Loucy (cell line): ENCODE results near the gene C1QL2.

Source experiments
- H2AFZ ChIP-seq: fragments of 200-600 bp; sonication (generic); 2 replicates; pipeline ENCODE4 v1.6.0; 2016; ENCODE audit warnings: antibody characterized with exemption, mild to moderate bottlenecking, low read length, moderate library complexity
- H3F3A ChIP-seq: fragments of 200-600 bp; 2 replicates; pipeline ENCODE4 v1.6.0; 2016; ENCODE audit warnings: antibody characterized with exemption, low read depth, mild to moderate bottlenecking
- H3K27me3 ChIP-seq: fragments of 200-600 bp; sonication (generic); 2 replicates; pipeline ENCODE4 v1.6.1; 2014; ENCODE audit warnings: low read length, mild to moderate bottlenecking; ENCODE audit not compliant: insufficient read depth, poor library complexity, severe bottlenecking
- H3K36me3 ChIP-seq: fragments of 200-600 bp; sonication (generic); 2 replicates; pipeline ENCODE4 v1.6.1; 2016; ENCODE audit warnings: low read length; ENCODE audit not compliant: insufficient read depth
- H3K4me1 ChIP-seq: fragments of 200-600 bp; sonication (generic); 2 replicates; pipeline ENCODE4 v1.5.1; 2014; ENCODE audit warnings: low read length, mild to moderate bottlenecking; ENCODE audit not compliant: insufficient read depth, poor library complexity, severe bottlenecking
- H3K4me2 ChIP-seq: fragments of 200-600 bp; sonication (generic); 2 replicates; pipeline ENCODE4 v1.6.0; 2014; ENCODE audit warnings: antibody characterized with exemption, low read length, low read depth, mild to moderate bottlenecking; ENCODE audit not compliant: poor library complexity, severe bottlenecking
- H3K4me3 ChIP-seq: fragments of 200-600 bp; sonication (generic); 2 replicates; pipeline ENCODE4 v1.5.1; 2014; ENCODE audit warnings: low read length, mild to moderate bottlenecking, mixed read lengths; ENCODE audit not compliant: poor library complexity, severe bottlenecking
- H3K79me2 ChIP-seq: fragments of 200-600 bp; sonication (generic); 2 replicates; pipeline ENCODE4 v1.6.1; 2014; ENCODE audit warnings: low read length; ENCODE audit not compliant: insufficient read depth
- H3K9ac ChIP-seq: fragments of 200-600 bp; sonication (generic); 2 replicates; pipeline ENCODE4 v1.6.0; 2014; ENCODE audit warnings: mild to moderate bottlenecking, low read depth, low read length, moderate library complexity; ENCODE audit not compliant: poor library complexity, severe bottlenecking
- H3K9me2 ChIP-seq: fragments of 200-600 bp; sonication (generic); replicated peaks from 2 replicates; pipeline ENCODE4 v1.6.1; 2016; ENCODE audit warnings: low read depth, low read length, mixed read lengths
- H3K9me3 ChIP-seq: fragments of 200-600 bp; sonication (generic); 2 replicates; pipeline ENCODE4 v1.6.1; 2014; ENCODE audit warnings: mild to moderate bottlenecking, antibody characterized with exemption, low read length, low read depth; ENCODE audit not compliant: insufficient read depth
- H4K20me1 ChIP-seq: fragments of 200-600 bp; sonication (generic); 2 replicates; pipeline ENCODE4 v1.6.0; 2014; ENCODE audit warnings: antibody characterized with exemption, low read length, mild to moderate bottlenecking; ENCODE audit not compliant: insufficient read depth, poor library complexity, severe bottlenecking
- CTCF ChIP-seq: fragments of 200-600 bp; sonication (generic); conservative IDR thresholded peaks from 2 replicates; pipeline ENCODE4 v1.5.1; 2014; ENCODE audit warnings: mild to moderate bottlenecking, antibody characterized with exemption, low read length
- EZH2phosphoT487 ChIP-seq: fragments of 200-600 bp; IDR thresholded peaks from 2 replicates; pipeline ENCODE4 v1.6.1; 2018; ENCODE audit warnings: antibody characterized with exemption, mild to moderate bottlenecking, moderate library complexity, borderline replicate concordance

The C1QL2 gene

GRCh38 chr2:119117408-119117807, 41.1 kb downstream of the C1QL2 start:
- Histone ChIP-seq H3F3A (no peaks in the 10 kb centered on the region), H3K27me3 (no peaks in the 10 kb centered on the region), H3K9ac (no peak overlapping the region), H3K4me2 (no peak overlapping the region), H3K4me1 (no peaks in the 10 kb centered on the region), H4K20me1 (no peaks in the 10 kb centered on the region), H3K4me3 (no peak overlapping the region), H3K36me3 (no peaks in the 10 kb centered on the region), H2AFZ (no peak overlapping the region), H3K79me2 (no peaks in the 10 kb centered on the region), H3K9me2 (no peaks in the 10 kb centered on the region), H3K9me3 (no peaks in the 10 kb centered on the region)
- no peak for TF ChIP-seq CTCF
- no peak for TF ChIP-seq EZH2phosphoT487

- no peak for TF ChIP-seq CTCF
- no peak for TF ChIP-seq EZH2phosphoT487
These were observed 41.9 kb downstream of the C1QL2 start for GRCh38 chr2:119116411-119117295.

GRCh38 chr2:119114266-119114665, 44.3 kb downstream of the C1QL2 start:
- H3K36me3 ChIP-seq: no peaks in the 10 kb centered on the region
- no peak overlapping the region for H3K4me3 ChIP-seq
- no peaks in the 10 kb centered on the region for H4K20me1 ChIP-seq
- TF ChIP-seq EZH2phosphoT487: no peak
- no peak for TF ChIP-seq CTCF
- no peaks in the 10 kb centered on the region for H3K4me1 ChIP-seq
- H2AFZ ChIP-seq: no peak overlapping the region
- H3K4me2 ChIP-seq: no peak overlapping the region
- H3K9ac ChIP-seq: no peak overlapping the region
- no peaks in the 10 kb centered on the region for H3K9me2 ChIP-seq
- H3K27me3 ChIP-seq: no peaks in the 10 kb centered on the region
- no peaks in the 10 kb centered on the region for H3K79me2 ChIP-seq
- no peaks in the 10 kb centered on the region for H3F3A ChIP-seq
- H3K9me3 ChIP-seq: no peaks in the 10 kb centered on the region

More at GRCh38 chr2:119116411-119117295, 41.9 kb downstream of the C1QL2 start:
- Histone ChIP-seq H3K36me3 (no peaks in the 10 kb centered on the region), H3K4me1 (no peaks in the 10 kb centered on the region), H3K79me2 (no peaks in the 10 kb centered on the region), H4K20me1 (no peaks in the 10 kb centered on the region), H3K4me3 (no peak overlapping the region), H3K9me3 (no peaks in the 10 kb centered on the region), H3K27me3 (no peaks in the 10 kb centered on the region), H3K4me2 (no peak overlapping the region), H3F3A (no peaks in the 10 kb centered on the region), H3K9ac (no peak overlapping the region), H2AFZ (no peak overlapping the region), H3K9me2 (no peaks in the 10 kb centered on the region)
